KG1 (cell line): ENCODE measurements around the gene JSRP1.

ENCODE experiments used
- DNase-seq: peaks from one replicate; lab custom pipeline; 2025; lab: John Stamatoyannopoulos, UW

JSRP1 gene

GRCh38 chr19:2232286-2233151 is 23.7 kb downstream of the JSRP1 start:
- no peak for DNase-seq

GRCh38 chr19:2231621-2232221 is 24.5 kb downstream of the JSRP1 start:
- no peak for DNase-seq

DNA sequence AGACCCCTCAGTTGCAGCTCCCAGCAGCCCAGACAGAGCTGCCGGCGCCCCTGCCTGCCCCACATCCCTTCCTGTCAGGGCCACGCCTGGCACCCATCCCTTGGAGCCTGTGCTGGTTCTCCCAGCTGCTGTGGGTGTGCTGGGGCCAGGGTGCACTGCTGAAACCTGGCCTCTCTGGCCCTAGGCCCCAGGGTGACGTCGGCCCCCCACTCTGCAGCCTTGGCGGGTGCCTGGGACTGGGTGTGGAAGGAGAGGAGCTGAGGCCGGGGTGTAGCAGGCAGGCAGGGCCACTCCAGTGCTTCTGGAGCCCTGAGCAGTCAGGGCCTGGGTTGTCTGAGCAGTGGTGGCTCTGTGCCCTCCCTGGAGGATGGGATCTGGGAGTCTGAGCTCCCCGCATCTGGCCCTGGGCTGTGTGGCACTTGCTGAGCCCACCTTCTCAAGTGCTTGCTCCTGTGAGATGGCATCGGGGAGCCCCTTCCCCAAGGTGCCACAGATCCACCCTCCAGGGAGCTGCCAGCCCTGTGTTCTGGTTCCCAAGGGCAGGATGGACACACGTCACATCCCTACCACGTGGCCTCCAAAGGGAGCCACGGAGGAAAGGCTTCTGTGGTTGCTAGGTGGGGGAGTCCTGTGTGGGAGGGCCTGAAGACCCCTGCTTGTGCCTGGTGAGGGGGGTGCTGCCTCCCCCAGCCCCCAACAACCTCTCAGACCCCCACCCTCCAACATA is 25.2 kb downstream of the JSRP1 start:
- DNase-seq = no peak

DNA sequence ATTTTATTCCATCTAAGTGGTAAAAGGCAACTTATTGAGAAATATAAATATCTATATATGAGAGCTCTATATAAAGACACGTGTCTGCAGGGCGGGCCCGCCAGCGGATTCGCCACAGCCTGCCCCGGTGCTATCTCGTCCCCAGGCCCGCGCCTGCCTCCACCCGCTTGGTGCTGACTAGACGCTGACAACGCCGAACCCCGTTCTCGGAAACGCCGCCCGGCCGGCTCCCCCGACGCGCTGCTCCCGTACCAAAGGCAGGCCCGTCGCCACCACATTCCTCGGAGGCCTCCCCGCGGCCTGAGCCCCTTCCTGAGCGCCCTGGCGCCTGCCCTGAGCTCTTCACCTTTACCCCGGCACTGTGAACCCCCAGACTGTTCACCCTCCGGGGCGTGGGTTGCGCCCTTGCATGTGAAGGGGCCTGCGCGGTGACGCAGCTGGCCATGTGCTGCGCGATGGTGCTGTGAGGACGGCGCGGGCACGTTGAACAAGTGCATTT is 26.1 kb downstream of the JSRP1 start:
- DNase-seq = no peak

- DNase-seq = no peak
Measured at GRCh38 chr19:2229103-2230032, 26.8 kb downstream of the JSRP1 start.

DNA sequence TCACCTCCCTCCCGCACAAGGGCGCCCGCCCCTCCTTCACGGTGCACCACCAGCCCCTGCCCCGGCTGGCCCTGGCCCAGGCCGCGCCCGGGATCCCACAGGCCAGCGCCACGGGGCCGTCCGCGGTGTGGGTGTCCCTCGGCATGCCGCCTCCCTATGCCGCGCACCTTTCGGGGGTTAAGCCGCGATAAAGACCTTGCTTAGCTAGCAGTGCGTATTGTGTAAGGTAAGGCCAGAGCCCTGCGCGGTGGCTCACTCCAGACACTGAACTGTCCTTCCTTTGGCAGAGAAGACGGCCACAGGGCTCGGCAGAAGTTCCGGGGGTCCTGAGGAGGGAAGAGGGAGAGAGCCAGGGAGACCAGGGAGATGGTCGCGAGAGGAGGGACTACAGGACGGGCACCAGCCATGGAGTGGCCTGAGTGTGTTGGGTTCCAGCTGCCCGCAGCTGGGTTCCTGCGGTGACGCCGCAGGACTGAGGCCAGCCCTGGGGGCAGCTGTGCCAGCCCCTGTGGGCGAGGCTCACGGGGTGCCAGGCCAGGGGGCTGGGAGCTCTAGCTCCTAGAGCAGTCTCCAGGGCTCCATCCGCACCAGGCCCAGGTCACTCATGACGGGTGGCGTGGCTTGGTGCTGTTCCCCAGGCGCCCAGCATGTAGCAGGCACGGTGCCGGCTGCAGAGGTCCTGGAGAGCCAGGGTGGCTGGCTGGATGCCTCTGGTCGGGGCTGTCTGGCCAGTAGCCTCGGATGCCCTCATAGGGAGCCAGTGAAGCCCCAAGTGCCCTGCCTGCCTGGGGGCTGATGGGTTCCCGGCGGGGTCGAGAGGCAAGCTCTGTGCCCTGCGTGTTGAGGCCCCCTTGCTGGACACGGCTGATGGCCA is 27.8 kb downstream of the JSRP1 start:
- DNase-seq = no peak

GRCh38 chr19:2227415-2228156 is 28.6 kb downstream of the JSRP1 start:
- DNase-seq = no peak

- no peak for DNase-seq
Measured at GRCh38 chr19:2226840-2227360, 29.3 kb downstream of the JSRP1 start.

GRCh38 chr19:2226051-2226839 is 30.0 kb downstream of the JSRP1 start:
- no peak for DNase-seq

DNA sequence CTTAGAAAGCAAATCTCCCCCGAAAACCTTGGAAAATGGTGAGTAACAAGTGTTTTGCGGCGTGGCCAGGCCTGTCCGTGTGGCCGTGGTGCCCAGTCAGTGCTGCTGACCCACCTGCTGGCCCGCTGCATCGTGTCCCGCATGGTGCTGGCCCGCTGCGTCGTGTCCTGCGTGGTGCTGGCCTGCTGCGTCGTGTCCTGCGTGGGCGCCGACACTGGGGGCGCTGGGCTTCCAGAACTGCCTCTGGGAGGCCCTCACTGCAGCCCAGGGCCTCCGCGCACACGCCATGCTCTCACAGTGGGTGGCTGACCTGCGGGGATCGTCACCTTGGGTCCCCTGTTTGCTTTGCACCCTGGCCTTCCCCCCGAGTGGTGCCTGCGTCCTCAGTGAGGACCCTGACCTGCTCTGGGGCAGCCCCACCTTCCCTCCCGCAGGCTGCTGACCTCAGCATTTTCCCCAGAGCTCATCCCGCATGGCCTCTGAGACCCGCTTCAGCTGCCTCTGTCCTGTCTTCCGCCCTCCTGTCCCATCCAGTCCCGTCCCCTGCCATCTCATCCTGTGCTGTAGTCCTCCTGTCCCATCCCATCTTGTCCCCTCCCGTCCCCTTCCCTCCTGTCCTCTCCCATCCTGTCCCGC is 30.7 kb downstream of the JSRP1 start:
- DNase-seq = no peak

DNA sequence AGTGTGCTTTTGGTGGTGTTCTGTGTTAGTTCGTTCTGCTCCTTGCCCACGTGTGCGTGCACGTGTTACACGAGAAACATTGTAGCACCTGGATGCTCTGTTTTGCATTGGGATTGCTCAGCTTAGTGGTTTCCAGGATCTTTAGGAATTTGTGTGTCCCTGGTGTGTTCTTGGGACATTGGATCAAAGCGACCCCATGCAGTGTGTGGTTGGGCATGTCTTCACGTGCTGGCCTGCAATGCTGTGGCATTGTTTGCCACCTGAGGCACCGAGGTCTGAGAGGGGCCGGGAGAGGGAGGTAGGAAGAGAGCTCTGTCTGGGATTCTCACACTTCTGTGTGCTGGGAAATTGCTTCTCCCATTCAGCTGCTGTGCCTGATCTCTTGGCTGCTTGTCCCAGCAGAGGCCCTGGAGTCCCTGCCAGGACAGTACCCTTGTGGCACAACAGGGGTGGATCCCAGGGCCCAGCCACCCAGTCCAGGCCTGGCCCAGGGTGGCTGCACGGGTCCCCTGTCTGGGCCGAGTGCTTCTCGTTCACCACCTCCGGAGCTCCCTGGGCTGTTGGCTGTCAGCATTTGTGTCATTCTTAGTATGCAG is 31.4 kb downstream of the JSRP1 start:
- no peak for DNase-seq

- DNase-seq = no peak
Measured at GRCh38 chr19:2223959-2224358, 32.3 kb downstream of the JSRP1 start.

DNA sequence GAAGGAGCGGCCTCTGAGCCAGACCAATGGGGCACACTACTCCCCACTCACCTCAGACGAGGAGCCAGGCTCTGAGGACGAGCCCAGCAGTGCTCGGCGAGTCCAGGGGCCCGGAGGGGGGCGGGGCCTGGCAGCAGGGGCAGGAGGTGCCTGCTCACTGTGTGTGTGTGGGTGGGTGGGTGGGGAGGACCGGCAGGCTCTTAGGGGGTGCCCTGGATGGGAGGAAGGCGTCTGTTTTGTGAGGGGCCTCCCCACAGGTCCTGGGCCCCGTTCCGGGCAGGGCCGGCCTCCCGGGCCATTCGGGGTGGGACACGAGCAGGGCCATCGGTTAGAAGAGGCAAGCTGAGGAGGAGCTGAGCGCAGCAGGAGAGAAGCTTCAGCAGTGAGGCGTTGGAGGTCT is 32.8 kb downstream of the JSRP1 start:
- no peak for DNase-seq

DNA sequence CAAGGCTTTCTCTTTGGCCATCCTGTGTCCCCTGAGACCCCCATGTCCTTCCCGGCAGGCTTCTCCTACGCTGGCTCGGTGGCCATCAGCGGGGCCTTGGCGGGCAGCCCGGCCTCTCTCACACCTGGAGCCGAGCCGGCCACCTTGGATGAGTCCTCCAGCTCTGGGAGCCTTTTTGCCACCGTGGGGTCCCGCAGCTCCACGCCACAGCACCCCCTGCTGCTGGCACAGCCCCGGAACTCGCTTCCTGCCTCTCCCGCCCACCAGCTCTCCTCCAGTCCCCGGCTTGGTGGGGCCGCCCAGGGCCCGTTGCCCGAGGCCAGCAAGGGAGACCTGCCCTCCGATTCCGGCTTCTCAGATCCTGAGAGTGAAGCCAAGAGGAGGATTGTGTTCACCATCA is 34.3 kb downstream of the JSRP1 start:
- no peak for DNase-seq

DNA sequence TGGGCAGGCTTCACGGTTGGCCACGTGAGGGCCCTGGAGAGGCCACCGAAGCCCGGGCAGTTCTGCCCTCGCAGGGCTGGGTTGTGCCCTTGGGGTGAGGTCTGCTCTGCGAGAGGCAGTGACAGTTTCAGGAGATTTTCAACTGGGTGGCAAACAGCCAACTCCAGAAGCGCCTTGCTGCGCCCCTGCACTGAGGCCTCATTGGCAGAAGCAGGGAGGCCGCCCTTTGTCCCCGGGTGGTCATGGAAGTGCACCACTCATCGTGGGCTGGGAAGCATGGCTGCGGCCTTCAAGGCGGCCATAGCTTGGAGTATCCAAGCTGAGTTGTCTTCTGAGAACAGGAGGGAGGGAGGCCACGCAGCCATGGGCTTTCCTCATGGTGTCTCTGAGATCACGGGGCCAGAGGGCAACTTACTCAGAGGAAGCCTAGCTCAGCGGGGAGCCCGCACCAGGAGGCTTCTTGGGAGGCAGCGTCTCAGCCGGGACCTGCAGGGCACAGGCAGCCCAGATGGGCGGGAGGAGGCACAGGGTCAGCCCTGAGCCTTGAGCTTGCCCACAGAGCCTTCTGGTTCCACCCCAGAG is 34.9 kb downstream of the JSRP1 start:
- DNase-seq = no peak

- DNase-seq = no peak
Measured at GRCh38 chr19:2219726-2220125, 36.5 kb downstream of the JSRP1 start.

DNA sequence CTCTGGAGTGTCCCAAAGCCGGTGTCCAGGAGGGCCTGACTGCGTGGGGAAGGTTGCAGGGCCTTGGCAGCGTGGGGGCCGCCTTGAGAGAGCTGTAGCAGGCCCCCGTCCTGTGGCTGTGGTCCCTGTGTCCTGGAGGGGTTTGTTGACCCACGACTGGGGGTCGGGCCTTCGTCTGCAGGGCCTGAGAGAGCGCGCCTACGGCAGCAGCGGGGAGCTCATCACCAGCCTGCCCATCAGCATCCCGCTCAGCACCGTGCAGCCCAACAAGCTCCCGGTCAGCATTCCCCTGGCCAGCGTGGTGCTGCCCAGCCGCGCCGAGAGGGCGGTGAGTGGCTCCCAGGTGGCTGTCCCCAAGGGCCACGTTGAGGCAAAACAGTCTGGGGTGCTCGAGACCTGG is 38.6 kb downstream of the JSRP1 start:
- no peak for DNase-seq
